Panc1 (cell line): Measurements from ENCODE around the gene SMCO1.

Experiments
- CTCF ChIP-seq: fragments of 450-650 bp; IDR thresholded peaks from 2 replicates; pipeline ENCODE4 v1.5.1; 2017; ENCODE audit warnings: mild to moderate bottlenecking
- POLR2AphosphoS5 ChIP-seq: IDR thresholded peaks from 2 replicates; pipeline ENCODE4 v1.6.1; 2012; ENCODE audit warnings: mild to moderate bottlenecking, low read depth, low read length, moderate library complexity
- REST ChIP-seq, 2 experiments: IDR thresholded peaks; 2 replicates each; pipeline ENCODE4 v1.6.1; 2011 to 2012; ENCODE audit warnings: low read depth in 2 of 2, control low read depth in 1 of 2, low read length in 1 of 2, mild to moderate bottlenecking in 1 of 2, moderate library complexity in 1 of 2; ENCODE audit not compliant: insufficient read depth in 1 of 2
- SIN3A ChIP-seq: IDR thresholded peaks from 2 replicates; pipeline ENCODE4 v1.6.1; 2012; ENCODE audit warnings: low read depth, mild to moderate bottlenecking, low read length, moderate library complexity, borderline replicate concordance; ENCODE audit not compliant: insufficient read depth

GRCh38 chr3:196463478-196463756 lies 51.7 kb downstream of the SMCO1 start:
- TF ChIP-seq CTCF (no peak), REST (IDR thresholded peaks at IDR 0.05; ENCODE audit: insufficient read depth in 1 of 2, low read depth in 2 of 2, low read length in 1 of 2) (no peak), POLR2AphosphoS5 (no peak), SIN3A (no peak)
